ENCODE data around the gene RBL2. TPM values are rescaled to one million over a fixed set of nuclear protein-coding genes. Genes with fewer than 3 reads are reported as not detected.

RBL2 gene
- total and polyA plus RNA-seq, 2 of the 13 experiments (the other 11 are each of a cell fraction or from before 2014, with no cell fraction given), result 41.2 to 60.9 TPM

- TF ChIP-seq, protein P1, sequence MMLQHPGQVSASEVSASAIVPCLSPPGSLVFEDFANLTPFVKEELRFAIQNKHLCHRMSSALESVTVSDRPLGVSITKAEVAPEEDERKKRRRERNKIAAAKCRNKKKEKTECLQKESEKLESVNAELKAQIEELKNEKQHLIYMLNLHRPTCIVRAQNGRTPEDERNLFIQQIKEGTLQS (CRISPR knock-in tag; IDR thresholded peaks at IDR 0.05), result peak; percentile 92
- TF ChIP-seq, protein P2, sequence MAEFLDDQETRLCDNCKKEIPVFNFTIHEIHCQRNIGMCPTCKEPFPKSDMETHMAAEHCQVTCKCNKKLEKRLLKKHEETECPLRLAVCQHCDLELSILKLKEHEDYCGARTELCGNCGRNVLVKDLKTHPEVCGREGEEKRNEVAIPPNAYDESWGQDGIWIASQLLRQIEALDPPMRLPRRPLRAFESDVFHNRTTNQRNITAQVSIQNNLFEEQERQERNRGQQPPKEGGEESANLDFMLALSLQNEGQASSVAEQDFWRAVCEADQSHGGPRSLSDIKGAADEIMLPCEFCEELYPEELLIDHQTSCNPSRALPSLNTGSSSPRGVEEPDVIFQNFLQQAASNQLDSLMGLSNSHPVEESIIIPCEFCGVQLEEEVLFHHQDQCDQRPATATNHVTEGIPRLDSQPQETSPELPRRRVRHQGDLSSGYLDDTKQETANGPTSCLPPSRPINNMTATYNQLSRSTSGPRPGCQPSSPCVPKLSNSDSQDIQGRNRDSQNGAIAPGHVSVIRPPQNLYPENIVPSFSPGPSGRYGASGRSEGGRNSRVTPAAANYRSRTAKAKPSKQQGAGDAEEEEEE (CRISPR knock-in tag; IDR thresholded peaks at IDR 0.05; ENCODE audit: borderline replicate concordance), result peak; percentile 90; the same call in 1 of the 2 replicates
- TF ChIP-seq ATM (IDR thresholded peaks at IDR 0.05; ENCODE audit: borderline replicate concordance), result no peak
- no peak for TF ChIP-seq ZBTB3 (CRISPR knock-in tag; IDR thresholded peaks at IDR 0.05; ENCODE audit: borderline replicate concordance, low read depth)
- TF ChIP-seq ETV5 (CRISPR knock-in tag; IDR thresholded peaks at IDR 0.05; ENCODE audit: borderline replicate concordance), result peak; percentile 31; the same call in 1 of the 2 replicates
- peak; percentile 95 for TF ChIP-seq ZNF350 (CRISPR knock-in tag; IDR thresholded peaks at IDR 0.05; ENCODE audit: borderline replicate concordance, low read depth)
- peak; percentile 85; the same call in 1 of the 2 replicates for TF ChIP-seq SPEN (CRISPR knock-in tag; IDR thresholded peaks at IDR 0.05; ENCODE audit: low read depth)
- no peak for TF ChIP-seq ZNF354B (CRISPR knock-in tag; IDR thresholded peaks at IDR 0.05)
- TF ChIP-seq ZNF687 (CRISPR knock-in tag; IDR thresholded peaks at IDR 0.05), result peak; percentile 87
- peak; percentile 65; the same call in 1 of the 2 replicates for TF ChIP-seq MYC (CRISPR knock-in tag; IDR thresholded peaks at IDR 0.05; ENCODE audit: borderline replicate concordance)
- TF ChIP-seq CAMTA2 (CRISPR knock-in tag; IDR thresholded peaks at IDR 0.05; ENCODE audit: borderline replicate concordance), result no peak
- TF ChIP-seq SUZ12 (IDR thresholded peaks at IDR 0.05; ENCODE audit: low read depth, low read length), result no peak
- no peak; the same call in 1 of the 2 replicates for TF ChIP-seq SOX13 (IDR thresholded peaks at IDR 0.05)
- peak in 1 of 2 experiments; percentile 74; a peak in 2 of 4 replicates for TF ChIP-seq SOX13 (CRISPR knock-in tag; conservative IDR thresholded peaks at IDR 0.05 in 1 of 2, IDR thresholded peaks at IDR 0.05 in 1 of 2)
- TF ChIP-seq MAFF (IDR thresholded peaks at IDR 0.05; ENCODE audit: low read depth, low read length), result no peak
- no peak for TF ChIP-seq NCOA1 (CRISPR knock-in tag; IDR thresholded peaks at IDR 0.05)
- peak; percentile 23; the same call in 1 of the 2 replicates for TF ChIP-seq MIER3 (CRISPR knock-in tag; IDR thresholded peaks at IDR 0.05; ENCODE audit: borderline replicate concordance)
- peak; percentile 62; the same call in 1 of the 3 replicates for TF ChIP-seq MXI1 (IDR thresholded peaks at IDR 0.05; ENCODE audit: borderline replicate concordance, low read depth, low read length)
- TF ChIP-seq SRY (CRISPR knock-in tag; IDR thresholded peaks at IDR 0.05), result peak; percentile 89
- TF ChIP-seq, protein P3, sequence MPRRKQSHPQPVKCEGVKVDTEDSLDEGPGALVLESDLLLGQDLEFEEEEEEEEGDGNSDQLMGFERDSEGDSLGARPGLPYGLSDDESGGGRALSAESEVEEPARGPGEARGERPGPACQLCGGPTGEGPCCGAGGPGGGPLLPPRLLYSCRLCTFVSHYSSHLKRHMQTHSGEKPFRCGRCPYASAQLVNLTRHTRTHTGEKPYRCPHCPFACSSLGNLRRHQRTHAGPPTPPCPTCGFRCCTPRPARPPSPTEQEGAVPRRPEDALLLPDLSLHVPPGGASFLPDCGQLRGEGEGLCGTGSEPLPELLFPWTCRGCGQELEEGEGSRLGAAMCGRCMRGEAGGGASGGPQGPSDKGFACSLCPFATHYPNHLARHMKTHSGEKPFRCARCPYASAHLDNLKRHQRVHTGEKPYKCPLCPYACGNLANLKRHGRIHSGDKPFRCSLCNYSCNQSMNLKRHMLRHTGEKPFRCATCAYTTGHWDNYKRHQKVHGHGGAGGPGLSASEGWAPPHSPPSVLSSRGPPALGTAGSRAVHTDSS (CRISPR knock-in tag; conservative IDR thresholded peaks at IDR 0.05), result no peak
- TF ChIP-seq MTF2 (CRISPR knock-in tag; IDR thresholded peaks at IDR 0.05; ENCODE audit: borderline replicate concordance), result no peak
These were observed 77.4 kb downstream of the RBL2 start (continued) for GRCh38 chr16:53511403-53512280.

All from HepG2 (cell line).